HG03095 (cell line): ENCODE measurements around the gene CECR2.

Source experiments
- ATAC-seq: cut with Tn5 transposase; IDR thresholded peaks from one replicate; pipeline ENCODE4 v1.9.1; 2021; ENCODE audit warnings: moderate library complexity; ENCODE audit not compliant: unreplicated experiment

CECR2 gene

DNA sequence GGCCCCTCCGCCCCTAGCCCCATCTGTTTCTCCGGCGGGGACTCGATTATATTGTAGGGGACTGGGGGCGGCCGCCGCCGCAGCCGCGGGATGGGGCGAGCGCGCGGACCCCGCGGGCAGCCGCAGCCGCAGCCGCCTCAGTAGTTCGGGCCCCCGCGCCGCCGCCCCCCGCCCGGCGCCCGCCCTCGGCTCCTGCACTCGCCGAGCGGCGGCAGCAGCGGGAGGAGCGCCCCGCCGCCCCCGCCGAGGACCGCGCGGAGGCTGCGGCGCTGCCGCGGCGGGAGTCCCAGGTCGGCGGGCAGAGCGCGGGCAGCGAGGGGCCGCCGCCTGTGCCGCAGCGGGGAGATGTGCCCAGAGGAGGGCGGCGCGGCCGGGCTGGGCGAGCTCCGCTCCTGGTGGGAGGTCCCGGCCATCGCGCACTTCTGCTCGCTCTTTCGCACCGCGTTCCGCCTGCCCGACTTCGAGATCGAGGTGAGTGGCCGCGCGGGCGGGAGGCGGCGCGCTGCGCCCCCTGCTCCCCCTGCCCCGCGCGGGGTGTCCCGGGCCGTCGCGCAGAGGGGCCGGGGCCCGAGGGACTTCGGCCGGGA is at the start of gene CECR2:
CECR2 (plus strand) TSS at position 22 of the 587 bp plus-strand sequence; CDS start at position 346, 324 bp downstream.
- no peak for ATAC-seq

DNA sequence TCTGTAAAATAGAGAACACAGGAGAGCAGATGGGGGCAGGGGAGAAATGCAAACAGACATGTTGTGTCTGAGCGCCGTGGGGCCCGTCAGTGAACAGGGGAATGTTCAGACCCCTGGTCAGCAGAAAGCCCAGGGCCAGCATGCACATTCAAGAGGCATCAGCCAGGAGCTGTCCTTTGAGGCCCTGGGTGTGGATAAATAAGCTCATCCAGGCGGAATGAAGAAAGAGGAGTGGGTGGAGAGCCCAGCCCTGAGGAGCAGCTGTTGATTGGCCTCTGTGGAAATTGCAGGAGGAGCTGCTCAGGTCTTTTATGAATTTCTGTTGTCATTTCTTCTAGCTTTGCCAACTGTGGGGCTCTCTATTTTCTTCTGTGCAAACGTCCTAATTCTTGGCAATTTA is 49.7 kb upstream of the CECR2 start:
- ATAC-seq, result no peak

GRCh38 chr22:17322511-17322910 is 46.7 kb upstream of the CECR2 start:
- no peak for ATAC-seq

- no peak for ATAC-seq
Measured at GRCh38 chr22:17331690-17332089, 37.6 kb upstream of the CECR2 start.

GRCh38 chr22:17332109-17332800 is 37.0 kb upstream of the CECR2 start:
- ATAC-seq, result no peak

GRCh38 chr22:17334059-17334458 is 35.2 kb upstream of the CECR2 start:
- ATAC-seq, result no peak

- no peak for ATAC-seq
Measured at GRCh38 chr22:17334983-17335382, 34.3 kb upstream of the CECR2 start.

- no peak for ATAC-seq
Measured at GRCh38 chr22:17336061-17336460, 33.2 kb upstream of the CECR2 start.

DNA sequence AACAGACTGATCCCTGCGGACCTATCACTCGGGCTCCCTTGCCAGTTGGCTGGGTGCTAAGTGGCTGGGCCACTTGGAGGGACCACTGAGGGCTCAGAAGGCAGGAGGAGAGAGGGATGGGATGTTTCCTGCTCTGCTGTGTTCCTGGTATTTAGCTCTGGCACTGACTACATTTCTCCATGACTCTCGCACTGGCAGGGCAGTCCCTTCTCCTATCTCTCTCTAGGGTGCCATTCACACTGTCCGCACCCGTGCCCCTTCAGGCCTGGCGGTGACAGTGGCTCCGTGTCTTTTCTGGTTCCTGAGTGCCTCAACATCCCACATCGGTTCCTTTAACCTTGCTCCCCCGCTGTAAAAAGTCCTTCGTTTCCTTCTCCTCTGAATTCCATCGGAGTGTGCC is 31.6 kb upstream of the CECR2 start:
- no peak for ATAC-seq

- ATAC-seq, result no peak
Measured at GRCh38 chr22:17339095-17339693, 30.1 kb upstream of the CECR2 start.

GRCh38 chr22:17342361-17342760 is 26.9 kb upstream of the CECR2 start:
- ATAC-seq, result no peak

DNA sequence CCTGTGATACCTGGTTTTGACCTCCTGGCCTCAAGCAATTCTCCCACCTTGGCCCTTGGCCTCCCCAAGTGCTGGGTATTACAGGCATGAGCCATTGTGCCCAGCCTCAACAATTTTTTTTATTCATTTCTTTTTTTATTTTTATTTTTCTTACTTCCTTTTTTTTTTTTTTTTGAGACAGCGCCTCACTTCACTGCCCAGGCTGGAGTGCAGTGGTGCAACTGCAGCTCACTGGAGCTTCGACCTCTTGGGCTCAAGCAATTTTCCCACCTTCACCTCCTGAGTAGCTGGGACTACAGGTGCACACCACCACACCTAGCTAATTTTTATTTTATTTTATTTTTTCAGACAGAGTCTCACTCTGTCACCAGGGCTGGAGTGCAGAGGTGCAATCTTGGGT is 25.5 kb upstream of the CECR2 start:
- no peak for ATAC-seq

GRCh38 chr22:17346578-17346977 is 22.7 kb upstream of the CECR2 start:
- no peak for ATAC-seq

GRCh38 chr22:17347724-17348123 is 21.5 kb upstream of the CECR2 start:
- no peak for ATAC-seq

GRCh38 chr22:17348464-17349103 is 20.7 kb upstream of the CECR2 start:
- ATAC-seq, result no peak

GRCh38 chr22:17349172-17349571 is 20.1 kb upstream of the CECR2 start:
- ATAC-seq, result no peak

DNA sequence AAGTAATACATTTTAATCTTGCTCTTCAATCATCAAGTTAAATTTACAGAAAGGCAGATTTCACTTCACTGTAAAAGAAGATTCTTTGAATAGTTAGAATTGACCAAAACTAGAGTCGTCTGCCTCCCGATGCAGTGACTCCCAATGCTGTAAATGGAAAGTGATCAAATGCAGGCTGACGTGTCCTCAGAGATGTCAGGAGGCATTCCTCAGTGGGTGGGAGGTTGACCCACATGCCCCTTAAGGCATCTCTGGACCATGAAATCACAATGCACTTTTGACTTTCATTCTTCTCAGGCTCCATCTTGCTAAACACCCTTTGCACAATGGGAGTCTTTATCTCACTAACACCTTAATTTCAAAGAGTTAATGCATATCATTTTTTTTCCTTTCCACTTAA is 19.0 kb upstream of the CECR2 start:
- no peak for ATAC-seq

- no peak for ATAC-seq
Measured at GRCh38 chr22:17352798-17353197, 16.5 kb upstream of the CECR2 start.

- no peak for ATAC-seq
Measured at GRCh38 chr22:17357688-17358087, 11.6 kb upstream of the CECR2 start.

GRCh38 chr22:17358415-17358814 is 10.8 kb upstream of the CECR2 start:
- no peak for ATAC-seq

GRCh38 chr22:17359501-17359900 is 9.8 kb upstream of the CECR2 start:
- no peak for ATAC-seq

GRCh38 chr22:17366329-17366728 is 2.9 kb upstream of the CECR2 start:
- ATAC-seq, result no peak
